ENCODE measurements around the gene SLC44A5.
"Not testable (repeated sequence)": the region's sequence is repeated elsewhere in the genome, so short reads cannot be mapped to it uniquely, and the experiment has no call there.

SLC44A5 gene

DNA sequence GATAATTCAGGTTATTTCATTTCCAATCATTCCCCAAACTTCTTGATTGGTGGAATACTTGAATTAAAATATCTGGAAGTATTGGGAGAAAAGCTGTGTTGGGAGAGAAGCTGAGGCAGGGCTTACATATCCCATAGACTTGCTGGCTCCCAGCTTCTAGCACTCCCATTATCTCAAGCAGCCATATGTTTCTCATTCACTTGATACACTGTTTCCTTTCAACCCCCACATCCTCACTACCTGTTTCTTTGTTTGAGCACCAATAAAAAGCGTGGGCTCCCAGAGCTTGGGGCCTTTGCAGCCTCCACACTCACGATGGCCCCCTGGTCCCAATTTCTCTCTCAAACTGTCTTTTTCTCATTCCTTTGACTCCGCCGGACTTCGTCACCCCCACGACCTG, 256.6 kb downstream of the SLC44A5 start:
- DNase-seq = not testable (repeated sequence)

DNA sequence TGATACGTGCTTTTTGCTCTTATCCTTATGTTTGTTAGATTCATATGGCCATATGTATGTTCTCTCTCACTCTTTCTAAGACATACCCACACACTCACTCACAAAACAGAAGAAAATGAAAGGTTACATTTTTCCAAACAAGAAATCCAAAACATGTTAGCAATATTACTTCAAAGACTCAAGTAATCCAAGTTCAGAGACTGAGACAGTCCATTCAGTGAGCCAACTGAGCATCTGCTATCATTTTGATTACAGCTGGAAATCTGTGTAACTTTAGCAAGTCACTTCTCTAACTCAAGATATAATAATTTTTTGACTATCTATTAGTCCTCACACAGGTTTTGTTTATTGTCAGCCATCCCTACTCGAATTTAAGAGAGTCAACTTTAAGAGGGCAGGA, 257.9 kb downstream of the SLC44A5 start:
- DNase-seq = no peak

GRCh38 chr1:75345538-75346292, 265.2 kb downstream of the SLC44A5 start:
- DNase-seq = no peak

- peak; percentile 60 for DNase-seq
Observed at GRCh38 chr1:75342786-75343185, 268.1 kb downstream of the SLC44A5 start.

- no peak for DNase-seq
Observed at GRCh38 chr1:75341537-75341936, 269.4 kb downstream of the SLC44A5 start.

DNA sequence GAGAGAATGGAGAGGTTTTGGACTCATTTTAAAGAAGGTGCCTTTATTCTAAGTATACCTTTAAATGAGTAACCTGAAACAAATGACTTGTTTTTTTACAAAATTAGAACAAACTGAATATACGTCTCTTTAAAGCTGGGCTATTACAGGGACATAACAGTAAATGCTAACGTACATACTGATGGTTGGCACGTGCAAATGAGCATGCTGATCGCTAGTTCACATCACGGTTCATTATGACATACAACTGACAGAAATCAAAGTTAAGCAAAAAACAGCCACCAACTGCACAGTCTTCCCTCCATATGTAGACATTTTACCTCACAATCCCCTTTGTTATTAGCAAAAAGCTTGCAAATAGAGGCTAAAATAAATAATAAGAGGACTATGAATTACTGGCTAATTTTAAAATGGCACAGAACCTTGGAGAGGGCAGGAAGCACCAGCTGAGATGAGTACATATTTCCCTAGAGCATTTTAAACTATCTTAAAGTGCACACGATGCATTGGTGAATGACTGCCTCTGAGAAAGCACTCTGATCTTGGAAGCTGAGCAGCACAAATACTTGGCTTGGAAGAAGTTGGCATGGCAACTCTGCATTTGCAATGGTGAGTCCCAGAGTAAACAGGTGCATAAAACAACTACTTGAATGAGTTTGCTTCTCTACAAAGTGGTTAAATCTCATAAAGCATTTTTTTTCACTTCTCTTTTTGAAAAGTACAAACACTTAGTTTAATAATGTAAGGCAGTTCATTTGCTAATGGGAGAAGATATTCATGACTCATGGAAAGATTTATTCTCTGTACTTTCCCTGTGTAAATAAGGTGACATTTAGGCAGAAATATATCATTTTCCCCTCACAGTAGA, 272.1 kb downstream of the SLC44A5 start:
- peak; percentile 43 for DNase-seq

DNA sequence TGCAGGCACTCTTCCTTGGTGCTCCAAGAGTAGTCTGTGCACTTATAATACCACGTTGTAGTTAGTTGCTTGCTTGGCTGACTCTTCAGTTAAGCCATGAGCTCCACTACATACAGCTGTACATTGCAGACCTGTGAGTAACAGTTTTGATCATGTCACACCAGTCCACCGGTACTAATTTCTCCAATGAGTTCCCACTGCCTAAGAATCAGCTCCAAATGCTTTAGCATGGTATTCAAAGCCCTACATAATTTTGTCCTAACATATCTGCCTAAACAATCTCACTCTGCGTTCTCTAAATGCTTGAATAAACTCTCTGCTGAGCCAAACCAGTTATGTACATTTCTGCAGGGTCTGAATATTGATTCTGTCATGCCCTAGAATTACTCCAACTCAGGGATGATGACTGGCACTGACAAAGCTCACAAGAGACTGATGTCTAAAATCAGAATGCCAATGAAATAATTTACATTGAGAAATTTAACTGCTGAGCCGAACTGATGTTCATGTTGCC, 276.0 kb downstream of the SLC44A5 start:
- no peak for DNase-seq

GRCh38 chr1:75330624-75331023, 280.3 kb downstream of the SLC44A5 start:
- DNase-seq = no peak

DNA sequence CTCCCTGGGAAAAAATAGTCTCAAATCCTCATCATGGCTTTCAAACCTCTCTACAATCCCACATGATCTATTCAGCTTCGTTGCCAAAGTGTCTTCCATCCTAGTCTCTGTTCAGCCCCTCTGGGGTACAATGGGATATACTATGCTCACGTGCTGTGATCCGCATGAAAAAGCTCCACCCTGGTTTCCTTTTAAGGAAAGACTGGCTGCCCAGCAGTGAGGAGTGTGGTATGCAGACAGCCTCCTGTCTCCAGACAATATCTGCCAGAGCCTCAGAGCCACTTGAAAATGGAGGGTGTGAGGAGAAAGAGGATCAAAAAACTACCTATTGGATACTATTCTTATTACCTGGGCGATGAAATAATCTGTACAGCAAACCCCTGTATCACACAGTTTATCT, 282.2 kb downstream of the SLC44A5 start:
- DNase-seq = no peak

GRCh38 chr1:75327395-75327794, 283.5 kb downstream of the SLC44A5 start:
- no peak for DNase-seq

GRCh38 chr1:75317976-75318375, 292.9 kb downstream of the SLC44A5 start:
- no peak for DNase-seq

DNA sequence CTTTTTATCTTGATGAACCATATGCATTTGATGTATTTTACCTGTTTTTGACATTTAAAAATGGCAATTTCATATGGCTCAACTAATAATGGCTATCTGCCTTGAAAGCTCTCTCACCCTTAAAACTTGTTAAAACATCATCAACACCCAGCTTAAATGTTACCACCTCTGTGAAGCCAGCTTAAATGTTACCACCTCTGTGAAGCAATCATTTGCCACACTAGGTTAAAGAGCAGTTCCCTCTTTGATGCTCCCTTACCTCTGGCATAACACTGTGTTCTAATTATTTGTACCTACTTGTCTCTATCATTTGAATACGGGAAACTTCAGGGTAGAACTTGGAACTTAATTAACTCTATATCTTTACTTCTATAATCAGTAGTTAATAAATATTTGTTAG, 294.7 kb downstream of the SLC44A5 start:
- DNase-seq = no peak

- DNase-seq = no peak
Observed at GRCh38 chr1:75312620-75313019, 298.3 kb downstream of the SLC44A5 start.

DNA sequence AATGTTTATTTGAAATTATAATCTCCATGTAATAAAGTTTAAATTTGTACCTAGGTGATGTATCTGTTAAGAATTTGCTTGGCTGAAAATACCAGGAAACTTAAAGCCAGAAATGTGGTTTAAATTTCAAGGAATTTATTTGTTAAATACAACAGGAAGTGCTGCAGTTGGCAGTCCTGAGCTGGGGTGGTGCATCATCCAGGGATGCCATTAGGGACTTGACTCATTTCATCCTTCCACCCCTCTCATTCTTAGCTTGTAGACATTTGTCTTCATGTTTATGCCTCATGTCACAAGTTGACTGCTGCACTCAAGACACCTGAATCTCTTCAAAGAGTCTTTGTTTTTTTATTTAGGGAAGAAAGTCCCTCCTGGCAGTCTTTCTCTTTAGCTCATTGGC, 300.8 kb downstream of the SLC44A5 start:
- DNase-seq = no peak

DNA sequence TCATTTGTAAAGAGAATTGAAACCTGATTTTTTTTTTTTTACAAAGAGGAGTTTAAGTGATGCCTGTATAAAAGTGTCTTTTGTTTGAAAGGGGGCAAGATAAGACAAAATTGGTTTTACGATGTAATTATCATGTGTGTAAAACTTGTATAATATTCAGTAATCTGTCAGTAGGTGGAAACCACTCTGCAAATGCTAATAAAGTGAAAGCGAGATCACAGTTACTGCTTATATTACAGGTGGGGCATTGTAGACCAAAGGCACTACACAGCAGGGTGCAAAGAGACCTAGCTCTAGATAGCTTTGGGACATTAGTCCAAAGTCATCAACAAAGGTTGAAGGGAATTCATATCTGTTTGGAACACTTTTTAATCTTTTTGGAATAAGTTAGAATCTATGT, 302.5 kb downstream of the SLC44A5 start:
- DNase-seq = no peak

DNA sequence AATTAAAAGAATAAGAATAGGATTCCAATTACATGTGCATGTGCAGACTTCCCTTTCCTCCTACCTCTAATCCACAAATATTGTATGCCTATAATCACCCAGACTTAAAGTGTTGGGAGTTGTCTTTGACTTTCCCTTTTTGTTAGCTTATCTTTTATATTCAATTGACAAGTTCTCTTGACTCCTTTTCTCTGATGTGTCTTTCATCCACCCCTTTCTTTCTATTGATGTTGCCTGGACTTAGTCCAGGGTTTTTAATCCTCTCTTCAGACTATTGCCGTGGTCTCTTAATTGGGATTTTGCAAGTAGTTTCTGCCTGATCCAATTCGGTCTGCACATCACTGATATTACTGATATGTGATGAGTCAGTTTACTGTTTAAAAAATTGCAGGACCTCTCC, 305.9 kb downstream of the SLC44A5 start:
- DNase-seq = no peak

GRCh38 chr1:75293270-75293669, 317.6 kb downstream of the SLC44A5 start:
- DNase-seq = peak; percentile 44

- no peak for DNase-seq
Observed at GRCh38 chr1:75292013-75292412, 318.9 kb downstream of the SLC44A5 start.

GRCh38 chr1:75276385-75276784, 334.5 kb downstream of the SLC44A5 start:
- DNase-seq = no peak

- DNase-seq = no peak
Observed at GRCh38 chr1:75275631-75276030, 335.3 kb downstream of the SLC44A5 start.

GRCh38 chr1:75274920-75275506, 335.9 kb downstream of the SLC44A5 start:
- DNase-seq = no peak

DNA sequence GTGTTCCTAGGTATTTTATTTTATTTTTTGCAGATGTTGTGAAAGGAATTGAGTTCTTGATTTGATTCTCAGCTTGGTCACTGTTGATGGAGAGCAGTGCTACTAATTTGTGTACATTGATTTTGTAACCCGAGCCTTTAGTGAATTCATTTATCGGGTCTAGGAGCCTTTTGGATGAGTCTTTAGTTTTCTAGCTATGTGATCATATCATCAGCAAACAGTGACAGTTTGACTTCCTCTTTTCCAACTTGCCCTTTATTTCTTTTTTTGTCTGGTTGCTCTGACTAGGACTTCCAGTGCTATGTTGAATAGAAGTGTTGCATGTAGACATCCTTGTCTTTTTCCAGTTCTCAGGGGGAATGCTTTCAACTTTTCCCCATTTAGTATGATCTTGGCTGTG, 337.8 kb downstream of the SLC44A5 start:
- no peak for DNase-seq

DNA sequence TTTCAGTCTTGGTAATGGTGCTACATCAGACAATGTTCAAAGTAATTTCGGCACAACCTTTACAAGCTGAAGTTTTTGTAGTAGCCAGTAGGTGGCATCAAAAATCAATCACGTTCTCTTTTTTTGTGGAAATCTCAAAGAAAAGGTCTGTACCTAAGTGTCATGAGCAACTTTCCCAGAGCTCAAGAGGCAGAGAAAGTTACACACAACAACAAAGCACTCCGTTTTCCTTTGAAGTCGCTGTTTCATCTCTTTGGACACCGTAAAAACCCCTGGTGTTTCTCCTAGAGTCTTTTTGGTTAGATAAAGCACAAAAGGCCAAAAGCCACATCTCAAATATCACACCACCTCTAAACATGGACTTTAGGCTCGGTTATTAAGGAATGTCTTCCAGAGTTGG, 345.1 kb downstream of the SLC44A5 start:
- peak; percentile 46 for DNase-seq

GRCh38 chr1:75264112-75264511, 346.8 kb downstream of the SLC44A5 start:
- DNase-seq = no peak

All from COR-L47 (cell line).